GM18867 (cell line): ENCODE measurements around the gene HAGHL.
A peak's percentile ranks its signal among the peaks of the same experiment; 100 is the strongest.

Source experiments
- ATAC-seq: cut with Tn5 transposase; IDR thresholded peaks from one replicate; pipeline ENCODE4 v1.9.1; 2021; ENCODE audit warnings: mild to moderate bottlenecking, moderate library complexity; ENCODE audit not compliant: unreplicated experiment

Gene HAGHL

DNA sequence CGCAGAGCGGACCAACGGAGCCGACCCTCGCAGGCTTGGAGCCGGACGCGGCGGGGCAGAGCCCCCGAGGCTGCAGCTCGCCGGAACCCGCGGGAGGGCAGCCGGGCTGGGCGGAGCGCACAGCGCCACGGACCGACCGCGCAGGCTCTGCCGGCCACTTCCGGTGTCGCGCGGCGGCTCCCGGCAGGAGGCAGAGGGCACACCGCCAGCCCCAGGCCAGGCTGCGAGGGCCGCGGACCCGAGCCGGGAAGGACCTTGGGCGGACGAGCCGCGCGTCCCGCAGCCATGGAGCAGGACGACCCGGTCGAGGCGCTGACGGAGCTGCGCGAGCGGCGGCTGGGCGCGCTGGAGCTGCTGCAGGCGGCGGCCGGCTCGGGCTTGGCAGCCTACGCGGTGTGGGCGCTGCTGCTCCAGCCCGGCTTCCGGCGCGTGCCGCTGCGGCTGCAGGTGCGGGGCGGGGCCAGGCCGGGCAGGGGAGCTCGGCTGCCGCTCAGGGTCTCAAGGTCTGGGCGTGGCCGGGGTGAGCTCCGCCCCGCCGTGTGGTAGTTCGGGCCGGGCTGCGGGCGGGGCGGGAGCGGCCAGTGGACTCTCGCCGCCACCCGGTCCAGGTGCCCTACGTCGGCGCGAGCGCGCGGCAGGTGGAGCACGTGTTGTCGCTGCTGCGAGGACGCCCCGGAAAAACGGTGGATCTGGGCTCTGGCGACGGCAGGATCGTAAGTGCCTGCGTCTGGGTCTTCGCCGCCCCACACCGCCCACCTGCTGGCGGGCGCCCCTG is 5.7 kb upstream of the HAGHL start, which contains the start of gene ANTKMT:
Gene ANTKMT, plus strand, starts transcription at position 157 of the 775 bp plus-strand sequence. Its CDS starts 129 bp downstream, at position 286.
- peak; percentile 72 for ATAC-seq

DNA sequence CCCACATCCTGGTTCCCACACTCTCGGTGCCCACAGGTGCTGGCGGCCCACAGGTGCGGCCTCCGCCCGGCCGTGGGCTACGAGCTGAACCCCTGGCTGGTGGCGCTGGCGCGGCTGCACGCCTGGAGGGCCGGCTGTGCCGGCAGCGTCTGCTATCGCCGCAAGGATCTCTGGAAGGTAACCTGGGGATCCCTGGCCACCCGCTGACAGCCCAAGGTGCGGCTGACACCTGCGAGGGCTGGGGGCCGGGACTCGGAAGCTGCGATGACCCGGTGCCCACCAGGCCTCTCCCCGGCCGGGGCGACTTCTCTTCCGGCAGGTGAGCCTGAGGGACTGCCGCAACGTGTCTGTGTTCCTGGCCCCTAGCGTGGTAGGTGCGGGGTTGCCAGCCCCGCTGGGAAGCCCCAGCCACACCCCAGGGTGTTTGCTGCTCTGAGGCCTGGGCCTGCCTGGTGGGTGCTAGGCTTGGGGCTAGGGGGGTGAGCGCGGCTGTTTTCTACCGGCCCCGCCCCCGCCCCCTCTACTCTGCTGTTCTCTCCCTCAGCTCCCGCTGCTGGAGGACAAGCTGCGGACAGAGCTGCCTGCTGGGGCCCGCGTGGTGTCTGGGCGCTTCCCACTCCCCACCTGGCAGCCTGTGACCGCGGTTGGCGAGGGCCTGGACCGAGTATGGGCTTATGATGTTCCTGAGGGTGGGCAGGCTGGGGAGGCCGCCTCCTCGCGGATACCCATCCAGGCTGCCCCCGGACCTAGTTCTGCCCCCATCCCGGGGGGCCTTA is 5.0 kb upstream of the HAGHL start:
- no peak for ATAC-seq

DNA sequence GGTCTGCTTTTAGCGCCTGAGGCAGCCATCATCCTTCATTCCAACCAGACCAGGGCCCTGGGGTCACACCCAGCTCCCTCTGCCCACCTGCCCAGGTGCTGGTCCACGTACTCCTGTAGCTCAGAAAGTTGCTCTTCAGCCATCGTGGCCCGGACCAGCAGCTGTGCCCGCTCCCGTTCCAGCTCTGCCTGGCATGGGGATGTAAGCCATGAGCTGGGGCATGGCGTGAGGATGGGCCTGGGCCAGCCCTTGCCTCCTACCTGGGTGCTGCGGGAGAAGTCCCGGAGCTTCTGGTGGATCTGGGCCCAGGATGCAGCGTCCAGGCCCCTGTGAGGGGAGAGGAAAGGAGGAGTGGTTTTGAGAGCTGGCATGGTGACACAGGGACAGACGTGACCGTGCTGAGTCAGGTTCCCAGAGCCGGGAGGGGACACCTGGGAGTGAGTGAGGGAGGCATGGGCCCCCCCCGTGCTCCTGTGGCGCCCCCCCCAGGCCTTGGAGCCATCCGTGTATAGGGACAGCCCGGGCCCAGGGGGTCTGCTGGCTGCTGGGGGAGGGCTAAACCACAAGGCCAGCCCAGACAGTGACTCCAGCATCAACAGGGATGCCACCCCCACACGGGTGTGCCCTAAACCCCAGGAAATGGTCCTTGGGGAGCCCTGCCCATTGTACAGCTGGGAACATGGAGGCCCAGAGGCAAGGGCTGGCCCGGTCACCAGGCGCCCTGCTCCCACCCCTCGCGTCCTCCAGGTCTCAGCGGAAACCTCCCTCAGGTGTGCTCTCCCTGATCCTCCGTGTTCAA is 3.9 kb upstream of the HAGHL start:
- ATAC-seq, result no peak

DNA sequence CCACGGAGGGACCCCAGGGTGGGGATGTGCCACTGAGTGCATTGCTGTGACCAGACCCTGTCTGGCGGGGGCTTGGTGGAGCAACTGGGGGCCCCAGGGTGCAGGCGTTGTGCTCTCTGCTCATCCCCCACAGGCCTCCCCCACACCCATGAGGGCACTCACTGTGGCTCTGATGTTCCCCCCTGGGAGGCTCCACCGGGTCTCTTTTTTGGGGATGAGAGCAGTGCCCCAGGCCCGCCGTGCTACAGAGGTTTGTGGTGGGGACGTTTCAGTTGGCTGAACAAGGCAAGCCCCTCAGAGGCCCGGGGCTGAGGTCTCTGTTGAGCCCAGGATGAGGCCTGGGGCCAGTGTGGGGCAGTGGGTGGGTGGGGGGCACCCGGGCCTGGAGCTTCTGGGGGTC is 3.2 kb upstream of the HAGHL start:
- ATAC-seq, result no peak

DNA sequence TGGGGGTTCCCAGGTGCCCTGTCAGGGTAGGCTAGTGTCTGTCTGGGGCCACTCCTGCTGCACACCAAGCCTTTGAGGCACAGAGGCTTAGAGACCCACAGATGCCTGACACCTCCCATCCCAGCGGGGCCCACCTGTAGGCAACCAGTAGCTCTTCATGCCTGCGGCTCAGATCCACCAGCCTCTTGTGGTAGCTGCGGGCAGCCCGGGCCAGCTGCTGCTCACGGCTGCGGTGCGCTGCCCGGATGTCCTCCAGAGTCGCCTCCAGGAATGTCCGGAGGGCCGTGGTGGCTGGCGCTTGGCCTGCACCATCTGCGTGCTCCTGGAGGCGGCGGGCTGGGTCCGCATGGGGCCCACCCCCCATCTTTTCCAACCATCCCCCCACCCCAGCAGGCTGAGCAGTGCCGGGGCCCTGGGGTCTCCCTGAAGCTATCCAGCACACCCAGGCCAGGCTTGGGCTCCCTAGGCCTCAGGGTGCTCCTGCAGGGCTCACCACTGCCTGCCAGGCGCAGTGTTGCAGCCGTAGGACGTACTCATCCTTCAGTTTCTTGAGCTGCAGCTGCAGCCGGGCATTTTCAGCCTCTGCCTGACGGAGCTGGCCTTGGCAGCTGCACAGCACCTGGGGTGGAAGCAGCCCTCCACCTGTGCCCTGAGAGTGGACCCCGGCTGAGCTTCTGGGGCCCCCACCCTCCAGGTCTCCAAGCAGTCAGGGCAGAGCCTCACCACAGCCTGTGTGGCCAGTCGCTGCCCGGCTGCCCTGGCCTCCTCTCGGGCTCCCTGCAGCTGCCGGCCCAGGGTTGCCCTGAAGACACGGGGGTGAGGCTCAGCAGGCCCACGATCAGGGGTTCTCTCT is 2.5 kb upstream of the HAGHL start:
- ATAC-seq, result no peak

DNA sequence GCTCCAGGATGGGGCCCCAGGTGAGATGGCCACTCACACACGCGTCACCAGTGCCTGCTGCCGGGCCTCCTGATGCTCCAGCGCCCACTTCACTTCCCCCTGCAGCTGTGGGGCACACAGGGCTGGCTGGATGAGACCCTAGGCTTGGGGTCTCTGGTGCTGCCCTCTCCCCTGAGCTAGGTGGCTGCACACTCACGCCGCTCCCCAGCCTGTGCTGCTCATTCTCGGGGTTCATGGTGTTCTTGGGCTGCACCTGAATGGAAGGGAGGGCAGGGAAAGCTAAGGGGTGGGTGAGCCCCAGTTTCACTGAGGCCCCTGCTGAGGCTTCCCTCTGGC is 1.9 kb upstream of the HAGHL start:
- ATAC-seq, result no peak

DNA sequence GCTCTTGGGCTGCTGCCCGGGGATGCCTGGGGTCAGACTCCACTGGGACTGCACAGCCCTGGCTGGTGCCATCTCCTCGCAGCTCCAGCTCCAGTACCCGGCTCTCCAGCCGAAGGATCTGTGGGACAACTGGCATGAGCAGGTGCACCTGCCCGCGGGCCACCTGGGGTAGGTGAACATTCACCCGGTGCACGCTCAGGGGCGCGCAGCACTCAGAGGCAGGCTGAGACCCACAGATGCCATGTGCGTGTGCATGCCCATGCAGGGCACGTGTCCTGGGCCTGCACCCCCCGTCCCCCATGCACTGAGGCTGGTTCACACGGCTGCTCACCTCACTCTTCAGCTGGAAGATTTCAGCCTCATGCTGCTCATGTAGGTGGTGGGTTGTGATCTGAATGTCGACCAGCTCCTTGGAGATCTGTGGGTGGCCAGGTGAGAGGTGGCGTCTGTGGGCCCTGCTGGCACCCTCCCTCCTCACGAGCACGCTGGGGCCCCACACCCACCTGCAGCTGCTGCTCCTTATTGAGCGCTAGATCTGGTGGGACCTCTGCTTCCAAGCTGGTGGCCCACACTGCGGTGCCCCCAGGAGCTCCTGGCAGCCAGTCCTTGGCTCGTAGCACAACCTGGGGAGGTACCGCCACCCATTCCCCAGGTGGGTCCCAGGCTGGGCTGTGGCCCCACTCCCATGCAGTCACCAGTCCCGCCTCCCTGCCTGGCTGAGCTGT is 1.3 kb upstream of the HAGHL start:
- no peak for ATAC-seq

DNA sequence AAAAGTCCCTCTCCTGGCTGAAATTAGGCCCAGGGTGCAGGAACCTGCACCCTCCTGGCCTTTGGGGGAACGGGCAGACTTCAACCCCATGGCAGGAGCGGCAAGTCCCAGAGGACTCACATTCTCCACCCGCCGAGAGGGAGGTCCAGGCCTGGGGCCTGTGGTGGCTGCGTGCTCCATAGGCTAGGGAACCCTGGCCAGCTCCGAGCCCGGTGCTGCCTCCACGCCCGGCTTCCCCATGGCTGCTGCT is 793 bp upstream of the HAGHL start:
- ATAC-seq, result no peak

DNA sequence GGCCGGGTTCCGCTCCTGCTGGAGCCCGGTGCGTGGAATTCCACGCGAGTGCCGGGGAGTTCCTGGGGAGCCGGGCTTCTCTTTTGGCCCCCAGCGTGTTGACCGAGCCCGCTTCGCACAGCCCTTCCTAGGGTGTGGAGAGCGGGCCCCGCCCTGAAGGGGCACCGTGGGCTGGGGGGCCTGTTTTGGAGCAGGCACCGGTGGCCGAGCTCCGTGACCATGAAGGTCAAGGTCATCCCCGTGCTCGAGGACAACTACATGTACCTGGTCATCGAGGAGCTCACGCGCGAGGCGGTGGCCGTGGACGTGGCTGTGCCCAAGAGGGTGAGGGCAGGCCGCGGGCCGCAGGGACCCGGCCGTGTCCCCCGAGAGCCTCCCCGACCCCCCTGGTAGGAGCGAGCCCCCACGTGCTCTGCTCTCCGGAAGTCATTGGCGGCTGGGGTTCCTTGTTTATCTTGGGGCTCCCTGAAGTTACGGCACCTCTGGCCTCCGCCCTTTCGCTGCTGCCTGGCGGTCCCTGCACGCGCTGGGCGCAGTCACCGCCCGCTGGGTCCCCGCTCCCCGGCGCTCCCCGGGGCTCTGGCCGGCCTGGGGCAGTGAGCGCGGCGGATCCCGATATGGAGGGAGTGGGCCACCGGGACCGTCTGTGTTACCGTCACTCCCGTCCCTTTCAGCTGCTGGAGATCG is 528 bp downstream of the HAGHL start:
- ATAC-seq, result peak; percentile 10

DNA sequence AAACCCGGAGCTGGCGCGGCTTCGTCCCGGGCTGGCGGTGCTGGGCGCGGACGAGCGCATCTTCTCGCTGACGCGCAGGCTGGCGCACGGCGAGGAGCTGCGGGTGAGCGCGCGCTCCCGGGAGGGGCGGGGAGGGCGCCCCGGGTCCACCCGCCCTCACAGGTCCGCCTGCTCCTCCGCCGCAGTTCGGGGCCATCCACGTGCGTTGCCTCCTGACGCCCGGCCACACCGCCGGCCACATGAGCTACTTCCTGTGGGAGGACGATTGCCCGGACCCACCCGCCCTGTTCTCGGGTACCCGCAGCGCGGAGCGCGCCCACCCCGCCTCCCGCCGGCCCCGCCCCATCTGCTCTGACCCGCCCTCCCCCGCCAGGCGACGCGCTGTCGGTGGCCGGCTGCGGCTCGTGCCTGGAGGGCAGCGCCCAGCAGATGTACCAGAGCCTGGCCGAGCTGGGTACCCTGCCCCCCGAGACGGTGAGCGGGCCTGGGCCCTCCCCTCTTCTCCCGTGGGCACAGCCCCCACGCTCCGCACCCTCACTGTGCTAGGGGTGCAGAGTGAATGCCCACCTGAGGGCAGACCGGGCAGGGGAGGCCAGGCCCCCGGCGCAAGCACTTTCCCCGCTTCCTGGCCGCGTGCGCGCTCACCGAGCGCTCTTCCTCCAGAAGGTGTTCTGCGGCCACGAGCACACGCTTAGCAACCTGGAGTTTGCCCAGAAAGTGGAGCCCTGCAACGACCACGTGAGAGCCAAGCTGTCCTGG is 1.4 kb downstream of the HAGHL start:
- peak; percentile 35 for ATAC-seq

DNA sequence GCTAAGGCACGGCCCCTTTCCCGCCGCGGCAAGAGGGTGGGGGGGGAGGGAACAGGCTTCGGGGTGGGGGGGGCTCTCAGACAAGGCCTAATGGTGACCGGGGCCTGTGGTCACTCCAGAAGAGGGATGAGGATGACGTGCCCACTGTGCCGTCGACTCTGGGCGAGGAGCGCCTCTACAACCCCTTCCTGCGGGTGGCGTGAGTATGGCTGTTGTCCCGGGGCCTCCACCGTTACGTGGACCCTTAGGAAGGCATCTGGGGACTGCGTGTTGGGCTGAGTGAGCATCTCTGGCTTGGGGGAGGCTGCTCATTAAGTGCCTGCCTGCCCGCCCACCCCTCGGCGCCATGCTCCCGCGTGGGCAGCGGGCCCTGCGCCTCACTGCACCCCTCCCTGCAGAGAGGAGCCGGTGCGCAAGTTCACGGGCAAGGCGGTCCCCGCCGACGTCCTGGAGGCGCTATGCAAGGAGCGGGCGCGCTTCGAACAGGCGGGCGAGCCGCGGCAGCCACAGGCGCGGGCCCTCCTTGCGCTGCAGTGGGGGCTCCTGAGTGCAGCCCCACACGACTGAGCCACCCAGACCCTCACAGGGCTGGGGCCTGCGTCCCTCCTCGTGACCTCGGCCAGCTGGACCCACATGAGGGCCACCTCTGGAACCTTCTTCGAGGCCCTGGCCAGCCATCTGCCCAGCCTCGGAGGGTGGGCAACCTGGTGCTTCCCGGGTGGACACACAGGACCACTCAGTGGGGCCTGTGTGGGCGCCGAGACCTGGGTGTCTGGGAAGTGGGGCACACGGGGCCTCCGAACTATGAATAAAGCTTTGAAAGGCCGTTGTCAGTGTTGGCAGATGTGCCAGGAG is 2.2 kb downstream of the HAGHL start:
- ATAC-seq, result no peak

DNA sequence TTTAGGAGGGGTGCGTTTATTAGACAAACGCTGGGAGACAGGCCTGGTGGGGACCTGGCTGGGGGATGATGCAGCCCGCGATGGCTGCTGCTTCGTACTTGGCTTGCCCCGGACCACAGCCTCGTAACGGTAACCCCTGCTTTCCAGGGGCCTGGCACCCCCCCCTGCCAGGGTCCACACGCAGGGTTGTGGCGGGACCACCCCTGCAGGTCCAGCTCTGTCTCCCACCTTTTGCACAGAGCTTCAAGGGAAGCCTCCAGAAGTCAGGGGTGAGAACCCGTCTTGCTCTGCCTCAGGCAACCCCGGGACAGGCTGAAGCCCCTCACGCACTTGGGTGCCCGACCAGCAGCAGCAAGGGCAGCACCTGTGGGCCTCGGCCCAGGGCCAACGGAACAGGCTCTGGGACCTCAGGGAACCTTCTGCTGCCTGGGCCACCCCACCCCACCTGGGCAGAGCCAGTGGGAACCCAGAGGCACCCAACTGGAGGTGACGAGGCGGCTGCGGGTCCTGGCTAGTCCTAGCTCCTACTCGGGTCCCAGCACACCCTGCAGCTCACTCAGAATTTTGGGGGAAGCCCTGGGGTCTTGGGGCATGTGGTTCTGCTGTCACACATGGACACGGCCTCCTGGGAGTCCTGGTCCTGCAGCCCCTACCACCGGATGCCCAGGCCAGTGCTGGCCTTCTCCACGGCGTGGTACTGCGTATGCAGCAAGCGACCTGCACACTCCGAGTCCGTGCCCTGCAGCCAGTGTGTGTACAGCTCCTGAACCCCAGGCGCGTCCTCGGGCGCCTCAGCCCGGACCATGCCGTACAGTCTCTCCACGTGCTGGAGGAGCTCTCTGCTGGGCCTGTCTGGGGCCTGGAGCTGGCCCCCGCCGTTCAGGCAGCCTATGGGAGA is 3.1 kb downstream of the HAGHL start:
- no peak for ATAC-seq

DNA sequence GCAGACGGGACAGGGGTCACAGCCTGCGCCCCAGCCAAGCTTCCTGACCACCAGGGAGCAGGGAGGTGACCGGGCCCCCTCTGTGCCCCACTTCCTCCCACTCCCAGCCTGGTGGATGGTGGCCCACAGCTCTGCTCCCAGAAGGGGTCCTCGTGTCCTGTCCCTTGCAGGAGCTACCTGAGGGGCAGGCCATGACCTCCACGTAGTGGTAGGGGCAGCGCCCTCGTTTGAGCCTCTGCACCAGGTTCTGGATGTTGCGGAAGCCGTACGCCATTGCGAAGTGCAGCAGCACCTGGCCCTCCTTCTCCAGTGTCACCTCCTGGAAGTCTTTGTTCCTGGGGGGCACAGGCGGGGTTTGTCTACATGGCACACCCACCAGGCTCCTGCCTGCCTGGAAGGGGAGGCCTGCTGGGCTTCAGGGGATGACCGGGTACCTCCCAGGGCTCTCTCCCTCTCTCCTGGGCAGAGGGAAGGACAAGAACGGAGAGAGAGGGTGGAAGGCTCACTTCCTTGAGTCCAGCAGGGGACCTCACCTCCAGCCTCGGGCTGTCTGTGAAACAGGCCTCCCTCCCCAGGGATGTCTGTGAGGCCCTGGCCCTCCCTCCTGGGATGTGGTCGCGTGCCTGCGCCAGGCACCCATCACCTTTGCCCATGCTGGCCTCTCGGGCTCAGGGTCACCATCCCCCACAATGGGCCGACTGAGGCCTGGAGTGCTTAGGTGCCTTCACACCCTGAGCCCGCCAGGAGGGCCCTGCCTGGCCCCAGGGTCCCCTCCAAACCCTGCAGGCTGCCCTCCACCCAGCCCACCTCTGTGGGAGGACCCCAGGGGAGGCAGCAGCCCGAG is 4.0 kb downstream of the HAGHL start:
- ATAC-seq, result no peak

DNA sequence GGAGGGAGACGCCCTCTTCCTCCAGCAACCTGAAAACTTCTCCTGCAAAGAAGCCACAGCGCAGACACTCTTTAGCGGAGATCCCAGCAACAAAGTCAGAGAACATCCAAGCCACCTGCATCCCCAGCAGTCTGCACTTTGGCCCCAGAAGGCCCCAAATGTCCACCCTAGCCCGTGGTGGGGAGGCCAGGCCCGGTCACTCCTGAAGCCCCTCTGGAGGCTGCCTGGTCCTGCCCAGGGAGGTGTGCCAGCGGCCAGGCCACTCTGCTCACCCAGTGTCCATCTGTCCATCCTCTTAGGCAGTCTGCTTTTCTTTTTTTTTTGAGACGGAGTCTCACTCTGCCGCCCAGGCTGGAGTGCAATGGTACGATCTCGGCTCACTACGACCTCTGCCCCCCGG is 5.4 kb downstream of the HAGHL start:
- ATAC-seq, result no peak

DNA sequence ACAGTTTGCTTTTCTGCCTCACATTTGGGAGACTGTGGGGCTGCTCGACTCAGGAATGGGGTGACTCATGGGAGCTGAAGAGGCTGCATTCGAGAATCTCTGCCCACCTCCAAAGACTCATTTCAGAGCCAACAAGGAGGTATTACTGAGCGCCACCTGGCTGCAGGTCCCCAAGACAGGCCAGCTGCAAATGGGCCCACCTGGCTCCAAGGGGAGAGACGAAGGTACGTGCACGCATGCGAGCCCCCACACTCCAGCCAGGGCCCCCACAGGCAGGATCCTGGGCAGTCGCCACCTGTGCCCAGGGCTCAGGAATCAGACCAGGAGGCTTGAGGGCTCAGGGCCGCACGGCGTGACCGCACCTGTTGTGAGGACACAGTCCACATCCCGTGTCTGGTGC is 6.0 kb downstream of the HAGHL start:
- no peak for ATAC-seq
